Thyroid gland (tissue), 4 donors: ENCODE measurements around the gene PSMD10. TPM values are rescaled to one million over a fixed set of nuclear protein-coding genes. Genes with fewer than 3 reads are reported as not detected.

ENCODE experiments used
- DNase-seq, 2 donors: peaks; one replicate each; pipeline ENCODE4 v3.0.0-alpha.2; 2019
- H3K27ac ChIP-seq, 3 donors: fragments of 200-600 bp; sonication (generic); 1 replicate in 2 of 3; 2 replicates in 1 of 3; pipeline ENCODE4 v1.5.1; 2016 to 2019; ENCODE audit warnings: mild to moderate bottlenecking in 1 of 3, moderate library complexity in 1 of 3
- H3K27me3 ChIP-seq: fragments of 200-600 bp; sonication (generic); one replicate; pipeline ENCODE4 v1.5.1; 2019
- H3K36me3 ChIP-seq, 2 donors: fragments of 200-600 bp; sonication (generic); one replicate each; pipeline ENCODE4 v1.5.1; 2016 to 2019
- H3K4me1 ChIP-seq, 2 donors: fragments of 200-600 bp; sonication (generic); one replicate each; pipeline ENCODE4 v1.5.1; 2017 to 2019
- H3K4me3 ChIP-seq, 3 donors: fragments of 200-600 bp; sonication (generic); replicated peaks in 1 of 3; 1 replicate in 2 of 3; 2 replicates in 1 of 3; pipeline ENCODE4 v1.5.1; 2016; ENCODE audit warnings: mild to moderate bottlenecking in 1 of 3
- H3K9me3 ChIP-seq: fragments of 200-600 bp; sonication (generic); one replicate; pipeline ENCODE4 v1.5.1; 2017
- POLR2A ChIP-seq, 2 donors: fragments of 450-650 bp; IDR thresholded peaks; one replicate each; pipeline ENCODE4 v1.6.1; 2017; ENCODE audit warnings: antibody characterized with exemption in 2 of 2, mild to moderate bottlenecking in 2 of 2, moderate library complexity in 1 of 2
- WGBS, 2 donors: methylation state at CpG; one replicate each; pipeline ENCODE4 v1.1.5; 2017; 5-methylcytosine and 5-hydroxymethylcytosine counted together
- intact Hi-C: fragments of 100-400 bp; cut with DNase I; formaldehyde crosslinking; loops from one replicate; pipeline ENCODE4 v1.15.1; 2023
- total RNA-seq, 4 donors: library from RNA; depleted of rRNA; stranded (reverse); fragments of >200 nt; gene quantifications; one replicate each; pipeline ENCODE4 v1.2.3, GENCODE V29; 2016
- TF ChIP-seq, protein P1 (sequence below), 6 experiments: fragments of 200-600 bp in 3 of 6; fragments of 450-650 bp in 3 of 6; sonication (generic) in 3 of 6; IDR thresholded peaks; one replicate each; pipeline ENCODE4 v1.5.1; 2016 to 2019; ENCODE audit warnings: antibody characterized with exemption in 6 of 6, mild to moderate bottlenecking in 2 of 6, inconsistent platforms in 1 of 6, moderate library complexity in 1 of 6

Gene PSMD10
- total RNA-seq, 4 donors from 2014 or later: 43.6 to 45.6 (median 44.2) TPM

DNA sequence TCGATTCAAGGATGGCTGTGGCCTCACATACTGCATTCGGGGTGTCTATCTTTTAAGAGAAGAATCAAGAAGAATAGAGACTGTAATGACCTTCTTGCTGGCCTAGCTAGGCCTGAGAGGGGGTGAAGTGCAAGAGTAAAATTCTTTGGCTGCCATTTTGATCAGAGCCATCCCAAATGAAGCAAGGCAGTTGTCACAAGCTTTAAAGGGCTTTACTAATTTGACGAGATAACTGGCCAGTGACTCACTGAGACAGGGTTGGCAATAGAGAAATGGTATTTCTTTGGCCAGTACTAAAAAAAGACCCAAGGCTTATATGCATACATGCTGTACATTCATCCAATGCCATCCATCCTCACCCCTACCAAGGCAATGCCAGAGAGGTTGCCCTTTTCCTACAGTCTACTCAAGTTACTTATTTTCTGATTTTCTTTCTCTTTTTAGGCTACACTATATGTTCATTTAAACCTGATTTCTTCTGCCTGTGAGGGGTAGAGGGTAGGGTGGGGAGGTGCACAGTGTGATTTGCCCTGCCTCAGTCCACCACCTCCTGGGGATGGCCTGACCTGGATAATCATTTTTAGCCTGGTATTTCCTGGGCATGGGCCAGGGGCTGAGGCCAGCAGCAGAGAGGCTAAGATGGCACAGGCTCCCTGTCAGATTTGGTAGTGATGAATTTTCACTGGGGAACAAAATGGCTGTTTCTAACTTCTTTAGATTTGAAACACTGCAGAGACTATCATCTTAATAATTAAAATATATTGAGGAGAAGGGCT lies 32.4 kb upstream of the PSMD10 start:
- WGBS, 2 donors: 92 to 99% methylated on average over 3 of the region's 3 CpGs
- Histone ChIP-seq H3K27me3 (no peaks in the 10 kb centered on the region), H3K9me3 (no peaks in the 10 kb centered on the region), H3K27ac (no peak overlapping the region), H3K36me3 (no peaks in the 10 kb centered on the region), H3K4me1 (peaks cover 4 to 18% of the 10 kb centered on the region in 2 donors), H3K4me3 (no peak overlapping the region)
- intact Hi-C loops: no loop called here
- DNase-seq: no peak
- TF ChIP-seq POLR2A (IDR thresholded peaks at IDR 0.05): no peak
- TF ChIP-seq, protein P1, sequence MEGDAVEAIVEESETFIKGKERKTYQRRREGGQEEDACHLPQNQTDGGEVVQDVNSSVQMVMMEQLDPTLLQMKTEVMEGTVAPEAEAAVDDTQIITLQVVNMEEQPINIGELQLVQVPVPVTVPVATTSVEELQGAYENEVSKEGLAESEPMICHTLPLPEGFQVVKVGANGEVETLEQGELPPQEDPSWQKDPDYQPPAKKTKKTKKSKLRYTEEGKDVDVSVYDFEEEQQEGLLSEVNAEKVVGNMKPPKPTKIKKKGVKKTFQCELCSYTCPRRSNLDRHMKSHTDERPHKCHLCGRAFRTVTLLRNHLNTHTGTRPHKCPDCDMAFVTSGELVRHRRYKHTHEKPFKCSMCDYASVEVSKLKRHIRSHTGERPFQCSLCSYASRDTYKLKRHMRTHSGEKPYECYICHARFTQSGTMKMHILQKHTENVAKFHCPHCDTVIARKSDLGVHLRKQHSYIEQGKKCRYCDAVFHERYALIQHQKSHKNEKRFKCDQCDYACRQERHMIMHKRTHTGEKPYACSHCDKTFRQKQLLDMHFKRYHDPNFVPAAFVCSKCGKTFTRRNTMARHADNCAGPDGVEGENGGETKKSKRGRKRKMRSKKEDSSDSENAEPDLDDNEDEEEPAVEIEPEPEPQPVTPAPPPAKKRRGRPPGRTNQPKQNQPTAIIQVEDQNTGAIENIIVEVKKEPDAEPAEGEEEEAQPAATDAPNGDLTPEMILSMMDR (IDR thresholded peaks at IDR 0.05): no peak

DNA sequence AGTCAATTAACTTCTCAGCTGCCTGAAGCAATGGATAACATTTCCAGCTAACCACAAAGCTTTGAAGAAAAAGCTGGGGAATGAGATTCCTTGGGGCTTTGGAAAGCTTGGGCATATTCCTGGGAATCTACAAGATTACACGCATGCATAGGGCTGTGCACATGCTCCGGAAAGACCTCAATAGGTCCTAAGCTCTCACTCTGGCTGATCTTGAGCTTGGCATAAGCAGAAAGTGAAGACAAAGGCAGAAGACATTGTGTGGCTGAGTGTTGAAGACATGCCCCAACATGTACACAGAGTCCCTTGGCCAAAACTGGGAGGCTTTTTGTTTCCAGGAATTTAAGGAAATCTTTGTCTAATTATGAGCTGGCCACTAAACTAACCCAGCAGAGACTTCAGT lies 31.4 kb upstream of the PSMD10 start:
- no peak for DNase-seq
- Histone ChIP-seq H3K27ac (no peak overlapping the region), H3K4me3 (no peak overlapping the region), H3K27me3 (no peaks in the 10 kb centered on the region), H3K9me3 (no peaks in the 10 kb centered on the region), H3K36me3 (no peaks in the 10 kb centered on the region), H3K4me1 (peaks cover 4 to 18% of the 10 kb centered on the region in 2 donors)
- intact Hi-C loops: no loop called here
- WGBS, 2 donors: 67 to 81% methylated on average over 2 of the region's 2 CpGs
- TF ChIP-seq, protein P1 (IDR thresholded peaks at IDR 0.05): no peak
- TF ChIP-seq POLR2A (IDR thresholded peaks at IDR 0.05): no peak

DNA sequence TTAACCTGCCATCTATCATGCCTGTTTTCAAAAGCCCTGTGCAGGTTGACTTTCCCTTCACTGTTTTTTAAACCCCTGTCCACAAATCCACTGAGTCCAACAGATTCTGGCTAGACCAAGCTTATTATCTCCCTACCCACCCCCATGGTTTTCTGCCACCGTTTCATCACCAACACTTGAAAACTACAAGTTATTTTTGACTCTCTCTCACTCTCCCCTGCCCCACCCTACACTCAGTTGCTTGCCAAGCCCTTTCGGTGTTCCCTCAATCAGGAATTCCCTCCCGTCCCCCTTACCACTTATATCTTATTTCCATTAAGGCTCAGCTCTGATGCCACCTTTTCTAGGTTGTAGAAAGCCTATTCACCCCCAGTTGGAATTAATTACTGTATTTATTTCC lies 29.9 kb upstream of the PSMD10 start:
- 17 to 27% methylated on average over 3 of the region's 3 CpGs for WGBS, 2 donors
- Histone ChIP-seq H3K4me3 (no peak overlapping the region), H3K27me3 (no peaks in the 10 kb centered on the region), H3K4me1 (peaks cover 4 to 18% of the 10 kb centered on the region in 2 donors), H3K27ac (no peak overlapping the region), H3K36me3 (no peaks in the 10 kb centered on the region), H3K9me3 (no peaks in the 10 kb centered on the region)
- TF ChIP-seq, protein P1 (IDR thresholded peaks at IDR 0.05): no peak
- intact Hi-C loops: no loop called here
- peak; percentile 2 to 6 for DNase-seq

DNA sequence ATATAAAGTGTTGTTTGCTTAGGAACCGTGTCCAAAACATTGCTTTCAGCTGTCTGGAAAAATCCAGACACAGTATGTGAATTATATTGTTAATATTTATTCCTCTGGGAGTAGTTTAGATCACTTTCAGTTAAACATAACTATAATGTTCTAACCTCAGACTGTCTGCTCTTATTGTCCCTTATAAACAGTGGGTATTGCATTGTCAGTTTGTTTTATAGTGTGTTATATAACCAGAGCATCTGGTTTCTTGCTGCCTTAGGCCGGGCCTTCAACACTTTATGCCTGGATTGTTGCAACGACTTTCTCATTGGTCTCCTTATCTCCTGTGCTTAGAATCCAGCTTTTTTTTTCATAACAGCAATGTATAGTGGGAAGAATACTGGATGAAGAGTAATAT lies 26.6 kb upstream of the PSMD10 start:
- TF ChIP-seq POLR2A (IDR thresholded peaks at IDR 0.05): no peak
- TF ChIP-seq, protein P1 (IDR thresholded peaks at IDR 0.05): no peak
- no peaks in the 10 kb centered on the region for H3K36me3 ChIP-seq

DNA sequence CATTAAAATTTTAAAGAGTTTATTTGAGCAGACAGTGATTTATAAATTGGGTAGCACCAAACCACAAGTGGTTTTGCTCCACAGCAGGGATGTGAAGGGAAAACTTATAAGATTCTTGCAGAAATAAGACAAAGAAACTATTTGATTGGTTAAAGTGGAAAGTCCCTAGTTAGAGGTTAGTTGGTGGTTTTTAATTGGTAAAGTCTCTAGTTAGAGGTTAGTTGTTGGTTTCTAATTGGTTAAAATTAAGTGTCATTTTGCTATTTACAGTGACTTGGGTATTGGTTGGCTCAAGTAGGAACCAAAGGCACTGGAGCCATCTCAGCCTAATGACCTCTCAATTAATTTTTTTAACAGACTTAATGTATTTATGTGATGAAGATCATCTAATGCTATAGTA lies 23.2 kb upstream of the PSMD10 start:
- H3K27ac ChIP-seq: no peak overlapping the region
- intact Hi-C loops: no loop called here
- H3K4me1 ChIP-seq: no peaks in the 10 kb centered on the region
- TF ChIP-seq POLR2A (IDR thresholded peaks at IDR 0.05): no peak
- TF ChIP-seq, protein P1 (IDR thresholded peaks at IDR 0.05): no peak
- no peaks in the 10 kb centered on the region for H3K9me3 ChIP-seq
- H3K4me3 ChIP-seq: no peak overlapping the region
- DNase-seq: no peak
- H3K36me3 ChIP-seq: no peaks in the 10 kb centered on the region
- no peaks in the 10 kb centered on the region for H3K27me3 ChIP-seq

More for the DNA sequence above, 26.6 kb upstream of the PSMD10 start:
- no peak overlapping the region for H3K27ac ChIP-seq
- no peaks in the 10 kb centered on the region for H3K27me3 ChIP-seq
- intact Hi-C loops: no loop called here
- DNase-seq: no peak
- H3K4me1 ChIP-seq: peaks cover 4 to 18% of the 10 kb centered on the region in 2 donors
- H3K9me3 ChIP-seq: no peaks in the 10 kb centered on the region
- no peak overlapping the region for H3K4me3 ChIP-seq
- WGBS, 2 donors: 84 to 86% methylated on average over 3 of the region's 3 CpGs
